GM19468 (cell line): ENCODE results near the gene FHAD1.

Experiments
- ATAC-seq: cut with Tn5 transposase; IDR thresholded peaks from one replicate; pipeline ENCODE4 v1.9.1; 2021; ENCODE audit warnings: mild to moderate bottlenecking, moderate library complexity, moderate number of reproducible peaks; ENCODE audit not compliant: unreplicated experiment; ENCODE audit errors: extremely low read depth

FHAD1 gene

GRCh38 chr1:15244813-15245212 lies 2.2 kb upstream of the FHAD1 start:
- ATAC-seq = no peak

- no peak for ATAC-seq
Measured at GRCh38 chr1:15245593-15246360, 1.2 kb upstream of the FHAD1 start.

- ATAC-seq = no peak
Measured at GRCh38 chr1:15248216-15248615, 1.2 kb downstream of the FHAD1 start.

- no peak for ATAC-seq
Measured at GRCh38 chr1:15249081-15249480, 2.1 kb downstream of the FHAD1 start.

- no peak for ATAC-seq
Measured at GRCh38 chr1:15251857-15252835, 5.1 kb downstream of the FHAD1 start.

GRCh38 chr1:15254559-15254958 lies 7.5 kb downstream of the FHAD1 start:
- ATAC-seq = no peak

- ATAC-seq = no peak
Measured at GRCh38 chr1:15255582-15256149, 8.6 kb downstream of the FHAD1 start.

GRCh38 chr1:15256584-15256983 lies 9.6 kb downstream of the FHAD1 start:
- ATAC-seq = no peak

GRCh38 chr1:15257309-15257708 lies 10.3 kb downstream of the FHAD1 start:
- no peak for ATAC-seq

- ATAC-seq = no peak
Measured at GRCh38 chr1:15258833-15259621, 12.0 kb downstream of the FHAD1 start.

- no peak for ATAC-seq
Measured at GRCh38 chr1:15259622-15260007, 12.6 kb downstream of the FHAD1 start.

- ATAC-seq = no peak
Measured at GRCh38 chr1:15260418-15261154, 13.6 kb downstream of the FHAD1 start.

- no peak for ATAC-seq
Measured at GRCh38 chr1:15261155-15262002, 14.4 kb downstream of the FHAD1 start.

GRCh38 chr1:15262003-15262377 lies 15.0 kb downstream of the FHAD1 start:
- no peak for ATAC-seq

- no peak for ATAC-seq
Measured at GRCh38 chr1:15262706-15263105, 15.7 kb downstream of the FHAD1 start.

GRCh38 chr1:15264769-15265168 lies 17.7 kb downstream of the FHAD1 start:
- no peak for ATAC-seq

GRCh38 chr1:15271196-15271595 lies 24.2 kb downstream of the FHAD1 start:
- ATAC-seq = no peak

GRCh38 chr1:15272009-15272781 lies 25.2 kb downstream of the FHAD1 start:
- ATAC-seq = no peak
